Stimulated activated CD8-positive, alpha-beta memory T cell treated with anti-CD3 and anti-CD28 coated beads, Interleukin-15, amount 100 ng/mL, for 1 hour (primary cell): ENCODE measurements around the gene FCRL6.

Experiments used
- DNase-seq: peaks from one replicate; pipeline ENCODE4 v3.0.0-alpha.2; 2020; ENCODE audit warnings: low read depth

FCRL6 gene

DNA sequence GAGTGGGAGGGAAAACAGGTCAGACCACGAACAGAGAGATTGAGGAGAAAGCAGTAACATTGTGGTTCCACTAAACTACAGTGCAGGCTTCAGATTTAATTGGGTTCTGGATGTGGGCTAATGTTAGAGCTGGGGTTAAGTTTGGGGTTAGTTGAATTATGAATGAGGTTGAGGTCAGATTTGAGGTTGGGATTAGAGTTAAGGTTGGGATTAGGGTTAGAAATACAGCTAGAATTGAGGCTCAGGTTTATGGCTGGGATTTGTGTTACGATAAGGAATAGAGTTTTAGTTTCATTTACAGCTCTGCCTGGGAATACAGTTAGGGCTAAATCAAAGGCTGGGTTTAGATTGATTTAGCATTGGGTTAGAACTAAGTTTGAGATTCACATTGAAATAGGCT is 62.1 kb downstream of the FCRL6 start:
- DNase-seq: no peak
